GM21423 (cell line): Measurements from ENCODE around the gene KLC4.
"Not testable (repeated sequence)": the region's sequence is repeated elsewhere in the genome, so short reads cannot be mapped to it uniquely, and the experiment has no call there.

Experiments
- ATAC-seq: cut with Tn5 transposase; IDR thresholded peaks from one replicate; pipeline ENCODE4 v1.9.1; 2021; ENCODE audit warnings: mild to moderate bottlenecking, moderate library complexity; ENCODE audit not compliant: unreplicated experiment

Gene KLC4

DNA sequence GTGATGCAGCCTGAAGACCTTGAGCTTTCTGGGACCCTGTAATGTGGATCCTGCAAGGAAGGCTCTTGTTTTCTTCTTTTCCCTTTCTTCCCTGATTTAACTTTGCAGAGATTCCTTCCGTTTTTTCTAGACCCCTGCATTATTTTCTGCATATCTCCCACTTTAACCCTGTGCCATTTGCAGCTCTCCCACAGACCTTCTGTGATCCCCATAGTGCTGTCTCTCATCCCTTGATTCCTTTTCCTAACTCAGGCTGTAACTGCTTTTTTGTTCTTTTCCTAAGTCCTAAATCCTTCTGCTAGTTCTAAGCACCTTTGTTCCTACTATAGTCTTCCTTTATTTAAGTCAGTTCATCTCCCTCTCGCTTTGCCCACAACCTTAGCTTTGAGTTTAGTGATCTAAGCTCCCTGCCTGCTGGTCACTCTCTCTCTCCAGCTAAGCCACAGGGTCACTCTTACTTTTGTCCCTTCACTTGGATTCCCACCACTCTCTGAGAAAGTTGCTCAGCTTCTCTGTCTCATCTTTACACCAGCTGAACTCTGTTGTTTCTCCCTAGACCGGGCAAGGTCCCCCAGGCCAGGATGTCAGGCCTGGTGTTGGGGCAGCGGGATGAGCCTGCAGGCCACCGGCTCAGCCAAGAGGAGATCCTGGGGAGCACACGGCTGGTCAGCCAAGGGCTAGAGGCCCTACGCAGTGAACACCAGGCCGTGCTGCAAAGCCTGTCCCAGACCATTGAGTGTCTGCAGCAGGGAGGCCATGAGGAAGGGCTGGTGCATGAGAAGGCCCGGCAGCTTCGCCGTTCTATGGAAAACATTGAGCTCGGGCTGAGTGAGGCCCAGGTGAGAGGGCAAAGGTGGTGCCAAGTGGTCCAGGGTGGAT, 1.6 kb downstream of the KLC4 start:
- no peak for ATAC-seq

DNA sequence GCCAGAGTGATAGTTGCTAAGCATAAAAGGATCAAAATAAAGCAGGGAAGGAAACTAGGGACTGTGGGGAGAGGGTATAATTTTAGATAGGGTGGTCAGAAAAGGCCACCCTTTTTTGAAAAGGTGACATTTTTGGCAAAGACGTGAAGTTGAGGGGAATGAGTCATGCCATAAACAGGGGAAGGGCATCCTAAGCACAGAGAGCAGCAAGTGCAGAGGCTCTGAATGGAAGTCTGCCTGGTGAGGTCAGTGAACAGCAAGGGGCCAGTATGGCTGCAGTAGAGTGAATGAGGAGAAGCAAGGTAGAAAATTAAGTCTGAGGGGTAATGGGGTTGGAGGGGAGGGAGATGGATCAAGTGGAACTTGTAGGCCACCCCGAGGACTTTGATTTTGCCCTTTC, 2.4 kb downstream of the KLC4 start:
- ATAC-seq, result no peak

DNA sequence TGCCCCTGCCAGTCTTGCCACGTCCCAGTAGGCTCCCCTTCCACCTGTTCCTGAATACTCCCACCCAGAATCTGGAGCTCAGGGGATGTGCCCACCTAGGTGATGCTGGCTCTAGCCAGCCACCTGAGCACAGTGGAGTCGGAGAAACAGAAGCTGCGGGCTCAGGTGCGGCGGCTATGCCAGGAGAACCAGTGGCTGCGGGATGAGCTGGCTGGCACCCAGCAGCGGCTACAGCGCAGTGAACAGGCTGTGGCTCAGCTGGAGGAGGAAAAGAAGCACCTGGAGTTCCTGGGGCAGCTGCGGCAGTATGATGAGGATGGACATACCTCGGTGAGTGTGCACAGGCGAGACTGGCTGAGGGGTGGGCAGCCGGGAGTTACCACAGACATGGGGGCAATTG, 3.4 kb downstream of the KLC4 start:
- no peak for ATAC-seq

- no peak for ATAC-seq
Measured at GRCh38 chr6:43070028-43070632, 10.7 kb downstream of the KLC4 start.

DNA sequence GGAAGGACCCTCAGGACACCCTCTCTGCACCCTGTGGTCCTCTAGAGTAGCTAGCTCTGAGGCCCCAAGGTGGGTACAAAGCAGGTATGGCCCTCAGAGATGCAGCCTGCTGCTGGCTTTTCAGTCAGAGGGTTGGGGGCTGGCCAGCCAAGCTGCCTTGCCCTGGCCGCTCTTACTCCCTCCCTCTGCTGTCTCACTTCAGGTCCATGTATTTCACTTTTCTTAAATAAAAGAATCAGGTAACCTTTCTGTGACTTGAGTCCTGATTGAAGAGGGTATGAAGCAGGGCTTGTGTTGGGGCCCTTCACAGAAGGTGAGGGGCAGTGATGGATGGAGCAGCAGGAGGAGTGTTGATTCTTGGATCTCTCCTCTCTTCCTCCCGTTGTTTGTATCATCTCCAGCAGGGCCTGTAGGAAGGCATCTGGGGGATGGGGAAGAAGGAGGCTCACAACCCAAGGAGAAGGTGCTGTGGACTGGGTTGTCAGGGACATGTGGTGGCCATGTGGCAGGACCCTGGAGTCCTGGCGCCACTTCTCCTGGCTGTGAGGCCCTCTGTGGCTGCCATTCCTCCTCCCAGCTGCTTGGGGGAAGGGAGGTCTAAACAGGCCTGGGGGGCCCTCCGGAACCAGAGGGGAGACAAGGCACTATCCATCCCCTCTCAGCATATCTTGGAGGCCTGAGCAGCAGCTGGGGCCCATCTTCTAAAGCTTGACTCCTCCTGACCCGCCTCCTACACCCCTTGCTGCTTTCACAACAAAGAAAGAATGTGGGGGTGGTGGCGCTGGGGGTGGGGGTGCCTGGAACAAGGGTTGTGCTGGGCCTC, 15.6 kb downstream of the KLC4 start:
- no peak for ATAC-seq

DNA sequence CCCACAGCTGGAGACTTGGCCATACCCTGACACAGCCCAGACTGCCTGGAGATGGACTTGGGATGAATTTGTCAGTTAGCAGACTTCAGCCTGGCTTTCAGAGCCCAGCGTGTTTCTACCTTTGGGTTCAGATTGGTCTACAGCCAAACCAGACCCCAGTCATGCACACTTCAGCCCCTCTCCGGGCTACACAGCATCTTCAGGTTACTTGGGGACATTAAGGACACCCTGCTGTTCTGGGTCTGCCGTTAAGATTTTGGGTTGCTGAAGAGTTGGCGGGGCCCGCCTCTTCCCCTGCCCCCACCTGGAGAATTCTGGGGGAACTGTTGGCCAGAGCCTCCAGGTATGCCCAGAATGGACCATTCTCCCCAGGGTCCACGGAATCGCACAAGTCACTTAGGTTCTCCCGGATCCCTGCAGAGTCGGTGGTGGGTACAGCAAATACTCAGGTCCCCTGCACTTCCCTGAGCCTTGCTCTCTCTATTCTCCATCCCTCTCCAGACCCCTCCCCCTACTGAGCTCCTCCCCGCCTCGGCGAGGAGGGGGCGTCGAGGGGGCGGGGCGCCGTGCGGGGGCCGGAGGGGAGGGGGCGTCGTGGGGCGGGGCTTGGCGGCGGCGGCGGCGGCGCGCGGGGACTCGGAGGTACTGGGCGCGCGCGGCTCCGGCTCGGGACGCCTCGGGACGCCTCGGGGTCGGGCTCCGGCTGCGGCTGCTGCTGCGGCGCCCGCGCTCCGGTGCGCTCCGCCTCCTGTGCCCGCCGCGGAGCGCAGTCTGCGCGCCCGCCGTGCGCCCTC, 16.4 kb downstream of the KLC4 start, which contains the start of gene PTK7:
TSS of gene PTK7 (plus strand) at position 645 of the 794 bp plus-strand sequence. CDS start 175 bp downstream, outside the sequence.
- no peak for ATAC-seq

GRCh38 chr6:43076464-43077332, 17.3 kb downstream of the KLC4 start:
- ATAC-seq, result no peak

DNA sequence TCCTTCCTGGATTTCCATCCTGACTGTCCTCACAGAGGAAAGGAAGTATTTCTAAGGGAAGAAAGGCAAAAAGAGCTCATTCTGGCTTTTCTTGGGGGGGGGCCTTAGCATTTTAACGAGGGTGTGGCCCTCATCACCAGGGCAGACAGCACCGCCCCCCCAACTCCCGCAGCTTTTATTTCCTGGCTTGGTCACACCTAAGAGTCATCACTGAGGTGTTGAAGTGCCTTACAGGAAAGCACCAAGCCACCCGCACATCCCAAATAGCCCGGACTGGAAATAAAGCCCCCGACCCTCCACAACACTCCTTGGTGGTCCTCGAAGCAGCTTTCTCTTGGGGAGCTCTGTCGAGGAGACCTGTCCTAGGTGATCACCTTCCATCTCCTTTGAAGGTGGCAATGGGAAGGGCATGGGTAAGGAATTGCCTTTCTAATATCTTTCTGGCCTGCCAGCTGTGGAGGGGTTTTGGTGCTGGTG, 17.9 kb downstream of the KLC4 start:
- ATAC-seq, result no peak

DNA sequence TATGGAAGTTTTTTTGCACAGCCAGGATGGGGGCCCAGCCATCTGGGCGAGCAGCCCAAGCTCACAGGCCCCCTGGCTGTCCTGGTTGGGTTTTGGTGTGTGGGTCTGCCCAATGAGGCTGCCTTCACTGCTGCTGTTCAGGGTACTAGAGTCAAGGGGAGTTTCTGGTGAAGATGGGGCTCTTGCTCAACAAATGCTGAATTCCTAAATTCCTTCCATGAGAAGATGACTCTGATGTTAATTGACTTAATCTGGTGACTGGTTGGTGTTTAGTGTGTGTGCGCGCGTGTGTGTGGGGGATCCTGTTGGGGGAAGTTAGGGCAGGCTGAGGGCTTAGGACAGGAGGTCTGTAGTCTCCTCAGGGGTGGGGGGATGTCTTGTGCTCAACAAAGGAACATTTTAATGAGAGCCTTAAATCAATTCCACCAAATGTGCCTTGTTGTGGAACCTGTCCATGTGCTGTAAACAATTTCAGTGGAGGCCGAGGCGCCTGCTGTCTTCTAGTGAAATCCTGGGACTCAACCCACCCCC, 18.6 kb downstream of the KLC4 start:
- ATAC-seq, result no peak

DNA sequence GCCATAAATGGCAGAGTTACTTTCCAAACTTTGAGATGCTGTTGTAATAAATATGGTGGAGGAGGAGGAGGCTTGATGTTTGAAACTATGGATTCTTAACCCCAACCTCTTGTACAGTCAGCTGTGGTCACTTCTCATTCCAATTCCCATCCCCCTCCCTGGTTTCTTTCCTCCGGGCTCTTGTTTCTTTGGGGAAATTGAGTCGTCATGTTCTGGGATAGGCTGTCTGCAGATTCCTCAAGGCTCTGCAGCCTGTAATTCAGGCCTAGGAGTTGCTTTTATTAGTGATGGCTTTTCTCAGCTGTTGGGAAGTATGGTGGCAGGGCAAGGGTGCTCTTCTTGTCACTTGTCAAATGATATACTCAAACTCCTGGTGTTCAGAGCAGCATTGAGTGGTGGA, 19.3 kb downstream of the KLC4 start:
- no peak for ATAC-seq

- no peak for ATAC-seq
Measured at GRCh38 chr6:43081043-43081442, 21.6 kb downstream of the KLC4 start.

GRCh38 chr6:43081922-43082321, 22.5 kb downstream of the KLC4 start:
- not testable (repeated sequence) for ATAC-seq

- ATAC-seq, result no peak
Measured at GRCh38 chr6:43082806-43083655, 23.6 kb downstream of the KLC4 start.

DNA sequence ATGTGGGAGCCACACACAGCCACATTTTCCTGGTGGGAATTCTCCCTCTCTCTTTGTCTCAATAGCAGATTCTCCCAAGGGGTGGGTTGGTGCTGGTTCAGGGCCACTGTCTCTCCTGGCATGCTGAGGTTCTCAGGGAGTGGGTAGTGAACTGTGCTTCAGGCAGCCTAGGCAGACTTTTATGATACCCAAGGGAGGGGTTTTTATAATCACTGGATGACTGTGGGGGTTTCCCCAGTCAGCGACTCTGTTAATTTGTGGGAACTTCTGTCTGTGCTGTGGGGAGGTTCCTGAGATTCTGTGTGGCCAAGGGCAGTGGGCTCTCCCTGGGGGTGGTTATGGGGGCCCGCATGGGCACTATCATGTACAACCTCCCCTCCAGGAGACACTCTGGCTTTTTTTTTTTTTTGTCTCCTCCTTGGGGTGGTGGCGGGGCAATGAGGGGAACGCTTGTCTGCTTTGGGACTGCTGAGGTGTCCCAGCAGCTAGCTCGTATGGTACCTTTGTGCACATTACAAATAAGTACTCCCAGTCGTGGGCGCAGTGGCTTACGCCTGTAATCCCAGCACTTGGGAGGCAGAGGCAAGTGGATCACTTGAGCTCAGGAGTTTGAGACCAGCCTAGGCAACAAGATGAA, 26.7 kb downstream of the KLC4 start:
- ATAC-seq, result no peak

GRCh38 chr6:43088654-43089056, 29.2 kb downstream of the KLC4 start:
- no peak for ATAC-seq

- ATAC-seq, result no peak
Measured at GRCh38 chr6:43089467-43089866, 30.0 kb downstream of the KLC4 start.

DNA sequence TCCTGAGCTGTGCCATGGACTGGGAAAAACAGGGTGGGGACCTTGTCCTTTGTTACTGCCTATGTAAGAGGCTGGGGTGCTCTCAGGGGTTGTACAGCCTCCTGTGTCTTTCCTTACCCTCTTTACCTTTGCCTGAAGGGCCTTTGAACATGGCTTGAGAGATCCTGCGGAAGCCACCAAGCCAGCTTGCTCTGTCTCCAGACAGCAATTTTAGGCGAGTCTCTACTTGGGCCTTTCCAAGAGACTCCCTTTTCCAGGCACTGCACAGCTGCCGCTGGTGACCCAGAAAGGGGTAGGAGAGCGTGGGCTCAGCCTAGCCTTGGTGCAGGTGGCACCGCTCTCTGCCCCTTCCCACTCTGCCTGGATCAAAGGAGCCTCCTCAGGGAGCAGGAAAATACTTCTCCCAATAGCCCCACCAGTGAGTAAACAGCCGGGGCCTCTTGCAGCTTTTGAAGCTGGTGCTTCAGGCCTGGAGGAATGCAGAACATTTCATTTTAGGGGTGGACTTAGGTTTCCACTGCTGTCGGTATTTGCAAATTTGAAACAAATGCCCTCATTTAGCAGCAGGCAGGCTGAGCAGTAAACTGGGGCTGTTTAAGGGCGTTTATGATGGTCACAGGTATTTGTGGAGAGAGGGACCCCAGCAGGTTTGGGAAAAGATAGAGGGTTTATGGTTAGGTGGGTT, 30.6 kb downstream of the KLC4 start:
- no peak for ATAC-seq
